Measurements from ENCODE around the gene PPFIA1.

GRCh38 chr11:70423523-70424505, 153.3 kb downstream of the PPFIA1 start:
- TF ChIP-seq EZH2 (IDR thresholded peaks at IDR 0.05; ENCODE audit: borderline replicate concordance, low read length) (no peak), CTCF (conservative IDR thresholded peaks at IDR 0.05 in 1 of 2, IDR thresholded peaks at IDR 0.05 in 1 of 2; ENCODE audit: extremely low read depth in 1 of 2, insufficient read depth in 1 of 2, low read depth in 1 of 2, low read length in 2 of 2) (no peak)
